Measurements from ENCODE around the gene IKZF5. TPM values are rescaled to one million over a fixed set of nuclear protein-coding genes. Genes with fewer than 3 reads are reported as not detected.
A peak's percentile ranks its signal among the peaks of the same experiment; 100 is the strongest.

The IKZF5 gene
- total RNA-seq, 1 experiment from 2014 or later: 17.1 TPM

DNA sequence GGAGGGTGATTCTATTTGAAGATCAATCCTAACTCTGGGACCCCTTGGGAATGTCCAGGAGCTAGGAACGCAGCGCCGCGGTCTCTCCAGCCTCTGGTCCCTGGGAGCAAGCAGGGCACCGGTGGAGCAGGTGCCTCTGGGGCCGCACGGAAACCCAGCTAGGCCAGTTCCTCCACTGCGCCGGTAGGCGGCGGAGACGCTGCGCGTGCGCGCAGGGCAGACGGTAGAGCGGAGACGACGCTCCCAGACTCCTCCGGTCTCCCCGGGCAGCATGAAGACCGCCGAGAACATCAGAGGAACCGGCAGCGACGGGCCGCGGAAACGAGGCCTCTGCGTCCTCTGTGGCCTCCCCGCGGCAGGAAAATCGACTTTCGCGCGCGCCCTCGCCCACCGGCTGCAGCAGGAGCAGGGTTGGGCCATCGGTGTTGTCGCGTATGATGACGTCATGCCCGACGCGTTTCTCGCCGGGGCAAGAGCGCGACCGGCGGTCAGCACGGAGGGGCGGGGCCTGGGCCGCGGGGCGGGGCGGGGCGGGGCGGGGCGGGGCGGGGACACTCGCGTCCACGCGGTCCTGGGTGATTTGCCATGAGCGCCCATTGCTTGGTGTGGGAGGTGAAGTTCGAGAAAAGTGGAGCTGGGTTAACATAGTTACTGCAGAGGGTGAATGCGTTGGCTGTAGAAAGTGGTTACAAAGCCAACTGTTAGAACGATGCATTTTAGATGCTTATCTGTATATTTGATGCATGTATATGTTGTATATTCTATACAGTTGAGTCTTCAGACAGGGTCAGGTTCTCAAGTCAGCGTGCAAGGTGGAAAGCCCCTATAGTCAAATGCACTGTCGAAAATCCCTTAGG, 28.2 kb downstream of the IKZF5 start, which contains the start of gene PSTK (continued):
- TF ChIP-seq ZFX (IDR thresholded peaks at IDR 0.05) (peak; percentile 57; the same call in 1 of the 2 replicates), ZNF274 (IDR thresholded peaks at IDR 0.05; ENCODE audit: low read depth, low read length) (no peak), YY1 (IDR thresholded peaks at IDR 0.05; ENCODE audit: extremely low read depth, insufficient replicate concordance, low read depth, low read length) (peak; percentile 44), POLR2A (IDR thresholded peaks at IDR 0.05; ENCODE audit: borderline replicate concordance, extremely low read depth, insufficient read depth, insufficient read length) (peak; percentile 33), POLR2AphosphoS5 (IDR thresholded peaks at IDR 0.05; ENCODE audit: low read depth, low read length) (peak; percentile 84), SP1 (IDR thresholded peaks at IDR 0.05; ENCODE audit: low read depth) (peak; percentile 81), RAD21 (IDR thresholded peaks at IDR 0.05; ENCODE audit: low read depth) (peak; percentile 35; the same call in 1 of the 2 replicates), ELF1 (IDR thresholded peaks at IDR 0.05; ENCODE audit: borderline replicate concordance, low read depth) (no peak), EGR1 (IDR thresholded peaks at IDR 0.05; ENCODE audit: low read depth) (no peak), SIN3A (IDR thresholded peaks at IDR 0.05; ENCODE audit: low read depth) (peak; percentile 69), EZH2 (IDR thresholded peaks at IDR 0.05) (no peak), TCF7L2 (IDR thresholded peaks at IDR 0.05; ENCODE audit: borderline replicate concordance, extremely low read depth, insufficient read depth, insufficient read length) (peak; percentile 74), CBX3 (IDR thresholded peaks at IDR 0.05; ENCODE audit: low read depth) (peak; percentile 95)
- TF ChIP-seq, protein P1, sequence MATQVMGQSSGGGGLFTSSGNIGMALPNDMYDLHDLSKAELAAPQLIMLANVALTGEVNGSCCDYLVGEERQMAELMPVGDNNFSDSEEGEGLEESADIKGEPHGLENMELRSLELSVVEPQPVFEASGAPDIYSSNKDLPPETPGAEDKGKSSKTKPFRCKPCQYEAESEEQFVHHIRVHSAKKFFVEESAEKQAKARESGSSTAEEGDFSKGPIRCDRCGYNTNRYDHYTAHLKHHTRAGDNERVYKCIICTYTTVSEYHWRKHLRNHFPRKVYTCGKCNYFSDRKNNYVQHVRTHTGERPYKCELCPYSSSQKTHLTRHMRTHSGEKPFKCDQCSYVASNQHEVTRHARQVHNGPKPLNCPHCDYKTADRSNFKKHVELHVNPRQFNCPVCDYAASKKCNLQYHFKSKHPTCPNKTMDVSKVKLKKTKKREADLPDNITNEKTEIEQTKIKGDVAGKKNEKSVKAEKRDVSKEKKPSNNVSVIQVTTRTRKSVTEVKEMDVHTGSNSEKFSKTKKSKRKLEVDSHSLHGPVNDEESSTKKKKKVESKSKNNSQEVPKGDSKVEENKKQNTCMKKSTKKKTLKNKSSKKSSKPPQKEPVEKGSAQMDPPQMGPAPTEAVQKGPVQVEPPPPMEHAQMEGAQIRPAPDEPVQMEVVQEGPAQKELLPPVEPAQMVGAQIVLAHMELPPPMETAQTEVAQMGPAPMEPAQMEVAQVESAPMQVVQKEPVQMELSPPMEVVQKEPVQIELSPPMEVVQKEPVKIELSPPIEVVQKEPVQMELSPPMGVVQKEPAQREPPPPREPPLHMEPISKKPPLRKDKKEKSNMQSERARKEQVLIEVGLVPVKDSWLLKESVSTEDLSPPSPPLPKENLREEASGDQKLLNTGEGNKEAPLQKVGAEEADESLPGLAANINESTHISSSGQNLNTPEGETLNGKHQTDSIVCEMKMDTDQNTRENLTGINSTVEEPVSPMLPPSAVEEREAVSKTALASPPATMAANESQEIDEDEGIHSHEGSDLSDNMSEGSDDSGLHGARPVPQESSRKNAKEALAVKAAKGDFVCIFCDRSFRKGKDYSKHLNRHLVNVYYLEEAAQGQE (IDR thresholded peaks at IDR 0.05; ENCODE audit: low read depth): no peak
- TF ChIP-seq, protein P2, sequence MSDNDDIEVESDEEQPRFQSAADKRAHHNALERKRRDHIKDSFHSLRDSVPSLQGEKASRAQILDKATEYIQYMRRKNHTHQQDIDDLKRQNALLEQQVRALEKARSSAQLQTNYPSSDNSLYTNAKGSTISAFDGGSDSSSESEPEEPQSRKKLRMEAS (IDR thresholded peaks at IDR 0.05): peak; percentile 93

All from HCT116 (cell line).